ENCODE measurements around the gene S100A7.

S100A7 gene

DNA sequence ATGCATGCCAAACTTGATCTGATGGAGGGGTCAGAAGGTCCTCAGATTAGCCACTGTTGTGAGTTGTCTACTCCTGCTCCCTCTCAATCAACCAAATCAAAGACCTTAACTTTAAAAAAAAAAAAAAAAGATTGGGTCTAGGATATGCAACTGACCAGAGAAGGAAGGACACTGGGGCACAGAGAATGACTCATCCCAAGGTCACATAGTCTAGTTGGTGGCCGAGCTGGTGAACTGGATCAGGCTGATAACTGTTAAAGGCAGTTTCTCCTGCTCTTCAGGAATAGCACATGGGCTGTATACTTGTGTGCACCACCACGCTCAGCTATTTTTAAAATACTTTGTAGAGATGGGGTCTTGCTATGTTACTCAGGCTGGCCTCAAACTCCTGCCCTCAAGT, 14.8 kb upstream of the S100A7 start:
- Histone ChIP-seq H3K9me3 (ENCODE audit: insufficient read depth, low read depth, low read length) (peaks cover 11% of the 10 kb centered on the region; the same call in 1 of the 2 replicates), H3K4me3 (ENCODE audit: low read length, poor library complexity, severe bottlenecking) (no peak overlapping the region), H3K4me1 (ENCODE audit: insufficient read depth, low read length, poor library complexity, severe bottlenecking) (no peaks in the 10 kb centered on the region), H3K36me3 (ENCODE audit: insufficient read depth, low read length) (no peaks in the 10 kb centered on the region), H2AFZ (ENCODE audit: low read length) (no peak overlapping the region), H3K79me2 (ENCODE audit: insufficient read depth, low read length) (no peaks in the 10 kb centered on the region), H3K9me2 (replicated peaks; ENCODE audit: low read depth, low read length) (no peaks in the 10 kb centered on the region), H3K4me2 (ENCODE audit: low read depth, low read length, poor library complexity, severe bottlenecking) (no peak overlapping the region), H3K27me3 (ENCODE audit: insufficient read depth, low read length, poor library complexity, severe bottlenecking) (no peaks in the 10 kb centered on the region), H3F3A (ENCODE audit: low read depth) (no peaks in the 10 kb centered on the region), H3K9ac (ENCODE audit: low read depth, low read length, poor library complexity, severe bottlenecking) (no peak overlapping the region), H4K20me1 (ENCODE audit: insufficient read depth, low read length, poor library complexity, severe bottlenecking) (no peaks in the 10 kb centered on the region)
- no peak for TF ChIP-seq EZH2phosphoT487 (IDR thresholded peaks at IDR 0.05; ENCODE audit: borderline replicate concordance)
- TF ChIP-seq, protein P1, sequence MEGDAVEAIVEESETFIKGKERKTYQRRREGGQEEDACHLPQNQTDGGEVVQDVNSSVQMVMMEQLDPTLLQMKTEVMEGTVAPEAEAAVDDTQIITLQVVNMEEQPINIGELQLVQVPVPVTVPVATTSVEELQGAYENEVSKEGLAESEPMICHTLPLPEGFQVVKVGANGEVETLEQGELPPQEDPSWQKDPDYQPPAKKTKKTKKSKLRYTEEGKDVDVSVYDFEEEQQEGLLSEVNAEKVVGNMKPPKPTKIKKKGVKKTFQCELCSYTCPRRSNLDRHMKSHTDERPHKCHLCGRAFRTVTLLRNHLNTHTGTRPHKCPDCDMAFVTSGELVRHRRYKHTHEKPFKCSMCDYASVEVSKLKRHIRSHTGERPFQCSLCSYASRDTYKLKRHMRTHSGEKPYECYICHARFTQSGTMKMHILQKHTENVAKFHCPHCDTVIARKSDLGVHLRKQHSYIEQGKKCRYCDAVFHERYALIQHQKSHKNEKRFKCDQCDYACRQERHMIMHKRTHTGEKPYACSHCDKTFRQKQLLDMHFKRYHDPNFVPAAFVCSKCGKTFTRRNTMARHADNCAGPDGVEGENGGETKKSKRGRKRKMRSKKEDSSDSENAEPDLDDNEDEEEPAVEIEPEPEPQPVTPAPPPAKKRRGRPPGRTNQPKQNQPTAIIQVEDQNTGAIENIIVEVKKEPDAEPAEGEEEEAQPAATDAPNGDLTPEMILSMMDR (conservative IDR thresholded peaks at IDR 0.05; ENCODE audit: low read length) = no peak

DNA sequence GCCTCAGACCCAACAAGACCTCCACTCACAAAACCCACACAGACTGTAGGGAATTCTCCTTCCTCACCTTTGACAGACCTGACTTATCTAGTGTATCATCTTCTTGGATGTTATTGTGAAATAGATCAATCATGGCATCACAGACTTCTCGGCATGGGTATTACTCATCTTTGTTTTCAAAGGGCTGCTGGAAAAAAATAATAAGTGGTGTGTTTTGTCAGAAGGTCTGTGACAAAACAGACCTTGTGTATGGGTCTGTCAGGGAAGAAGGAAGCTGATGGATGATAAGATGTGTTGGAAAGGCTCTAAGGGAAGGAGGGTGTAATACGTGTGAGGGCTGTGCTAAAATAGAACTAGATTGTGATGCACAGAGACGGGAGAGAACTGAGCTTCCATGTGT, 13.9 kb upstream of the S100A7 start:
- Histone ChIP-seq H3K4me2 (ENCODE audit: low read depth, low read length, poor library complexity, severe bottlenecking) (no peak overlapping the region), H3K9me3 (ENCODE audit: insufficient read depth, low read depth, low read length) (peaks cover 11% of the 10 kb centered on the region; the same call in 1 of the 2 replicates)
- TF ChIP-seq EZH2phosphoT487 (IDR thresholded peaks at IDR 0.05; ENCODE audit: borderline replicate concordance) = no peak
- TF ChIP-seq, protein P1 (conservative IDR thresholded peaks at IDR 0.05; ENCODE audit: low read length) = no peak

DNA sequence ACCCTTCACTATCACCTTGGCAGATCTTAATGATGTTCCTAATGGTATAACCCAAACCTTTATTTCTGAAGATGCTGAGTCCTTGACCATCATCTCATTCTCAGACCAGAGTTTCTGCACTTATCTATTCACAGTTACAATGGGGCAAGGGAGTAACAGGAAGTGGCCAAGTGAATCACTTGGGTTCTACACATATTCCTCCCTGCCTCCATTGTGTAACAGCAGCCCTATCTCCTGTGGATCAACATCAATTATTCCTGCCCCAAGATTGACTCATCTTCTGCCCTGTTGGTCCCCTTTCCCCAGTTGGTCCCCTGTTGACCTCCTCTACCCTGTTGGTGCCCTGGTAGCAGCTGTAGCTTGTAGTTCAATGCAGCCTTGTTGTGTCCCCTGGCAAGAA, 10.3 kb upstream of the S100A7 start:
- H3F3A ChIP-seq (ENCODE audit: low read depth) = no peaks in the 10 kb centered on the region
- H3K27me3 ChIP-seq (ENCODE audit: insufficient read depth, low read length, poor library complexity, severe bottlenecking) = no peaks in the 10 kb centered on the region
- no peaks in the 10 kb centered on the region for H3K36me3 ChIP-seq (ENCODE audit: insufficient read depth, low read length)
- H3K9ac ChIP-seq (ENCODE audit: low read depth, low read length, poor library complexity, severe bottlenecking) = no peak overlapping the region
- H3K4me2 ChIP-seq (ENCODE audit: low read depth, low read length, poor library complexity, severe bottlenecking) = no peak overlapping the region
- H3K4me3 ChIP-seq (ENCODE audit: low read length, poor library complexity, severe bottlenecking) = no peak overlapping the region
- no peaks in the 10 kb centered on the region for H3K4me1 ChIP-seq (ENCODE audit: insufficient read depth, low read length, poor library complexity, severe bottlenecking)
- H3K79me2 ChIP-seq (ENCODE audit: insufficient read depth, low read length) = no peaks in the 10 kb centered on the region
- TF ChIP-seq, protein P1 (conservative IDR thresholded peaks at IDR 0.05; ENCODE audit: low read length) = no peak
- TF ChIP-seq EZH2phosphoT487 (IDR thresholded peaks at IDR 0.05; ENCODE audit: borderline replicate concordance) = no peak
- H4K20me1 ChIP-seq (ENCODE audit: insufficient read depth, low read length, poor library complexity, severe bottlenecking) = no peaks in the 10 kb centered on the region
- H2AFZ ChIP-seq (ENCODE audit: low read length) = no peak overlapping the region
- peaks cover 11% of the 10 kb centered on the region; the same call in 1 of the 2 replicates for H3K9me3 ChIP-seq (ENCODE audit: insufficient read depth, low read depth, low read length)
- no peaks in the 10 kb centered on the region for H3K9me2 ChIP-seq (replicated peaks; ENCODE audit: low read depth, low read length)

More for the DNA sequence above, 13.9 kb upstream of the S100A7 start:
- Histone ChIP-seq H2AFZ (ENCODE audit: low read length) (no peak overlapping the region), H3K79me2 (ENCODE audit: insufficient read depth, low read length) (no peaks in the 10 kb centered on the region), H3K9ac (ENCODE audit: low read depth, low read length, poor library complexity, severe bottlenecking) (no peak overlapping the region), H3F3A (ENCODE audit: low read depth) (no peaks in the 10 kb centered on the region), H3K36me3 (ENCODE audit: insufficient read depth, low read length) (no peaks in the 10 kb centered on the region), H3K4me3 (ENCODE audit: low read length, poor library complexity, severe bottlenecking) (no peak overlapping the region), H3K27me3 (ENCODE audit: insufficient read depth, low read length, poor library complexity, severe bottlenecking) (no peaks in the 10 kb centered on the region), H4K20me1 (ENCODE audit: insufficient read depth, low read length, poor library complexity, severe bottlenecking) (no peaks in the 10 kb centered on the region), H3K9me2 (replicated peaks; ENCODE audit: low read depth, low read length) (no peaks in the 10 kb centered on the region), H3K4me1 (ENCODE audit: insufficient read depth, low read length, poor library complexity, severe bottlenecking) (no peaks in the 10 kb centered on the region)

Data from Loucy (cell line).